Trophoblast cell (in vitro differentiated cells and primary cell): ENCODE data around the gene SPSB4.

ENCODE experiments used
- DNase-seq, 2 donors: peaks; one replicate each; pipeline ENCODE4 v3.0.0-alpha.2; 2016
- H2AFZ ChIP-seq: 2 replicates; pipeline ENCODE4 v1.6.1; 2013; ENCODE audit warnings: low read length, moderate library complexity, mild to moderate bottlenecking; ENCODE audit not compliant: insufficient read depth, poor library complexity
- H2AK5ac ChIP-seq: 2 replicates; pipeline ENCODE4 v1.6.1; 2013; ENCODE audit warnings: mild to moderate bottlenecking, low read length
- H2BK120ac ChIP-seq: 2 replicates; pipeline ENCODE4 v1.6.1; 2013; ENCODE audit warnings: low read length, mild to moderate bottlenecking, moderate library complexity; ENCODE audit not compliant: insufficient read depth, poor library complexity
- H2BK12ac ChIP-seq: 2 replicates; pipeline ENCODE4 v1.6.1; 2013; ENCODE audit warnings: mild to moderate bottlenecking, low read length, moderate library complexity
- H2BK5ac ChIP-seq: 2 replicates; pipeline ENCODE4 v1.6.1; 2013; ENCODE audit warnings: low read length, low read depth, moderate library complexity, mild to moderate bottlenecking; ENCODE audit not compliant: poor library complexity
- H3K14ac ChIP-seq: 2 replicates; pipeline ENCODE4 v1.6.1; 2013; ENCODE audit warnings: mild to moderate bottlenecking, low read length
- H3K18ac ChIP-seq: 2 replicates; pipeline ENCODE4 v1.6.1; 2013; ENCODE audit warnings: mild to moderate bottlenecking, low read length
- H3K23ac ChIP-seq: 2 replicates; pipeline ENCODE4 v1.6.1; 2013; ENCODE audit warnings: low read length
- H3K27ac ChIP-seq: 2 replicates; pipeline ENCODE4 v1.5.1; 2013; ENCODE audit warnings: low read depth, mild to moderate bottlenecking, inconsistent platforms, low read length, moderate library complexity
- H3K27me3 ChIP-seq: 2 replicates; pipeline ENCODE4 v1.6.1; 2013; ENCODE audit warnings: inconsistent platforms, mild to moderate bottlenecking, low read length, moderate library complexity; ENCODE audit not compliant: insufficient read depth
- H3K36me3 ChIP-seq, 2 experiments: 1 replicate in 1 of 2; 2 replicates in 1 of 2; pipeline ENCODE4 v1.6.1; 2013; ENCODE audit warnings: low read length in 2 of 2, mild to moderate bottlenecking in 2 of 2, moderate library complexity in 1 of 2; ENCODE audit not compliant: insufficient read depth in 2 of 2, control insufficient read depth in 1 of 2
- H3K4ac ChIP-seq: 2 replicates; pipeline ENCODE4 v1.6.1; 2013; ENCODE audit warnings: low read depth, mild to moderate bottlenecking, low read length, moderate library complexity
- H3K4me1 ChIP-seq, 2 experiments: 1 replicate in 1 of 2; 2 replicates in 1 of 2; pipeline ENCODE4 v1.6.1; 2013; ENCODE audit warnings: low read length in 2 of 2, mild to moderate bottlenecking in 2 of 2, moderate library complexity in 1 of 2; ENCODE audit not compliant: insufficient read depth in 2 of 2, control insufficient read depth in 1 of 2
- H3K4me2 ChIP-seq: 2 replicates; pipeline ENCODE4 v1.6.1; 2013; ENCODE audit warnings: inconsistent platforms, mild to moderate bottlenecking, low read length, moderate library complexity
- H3K4me3 ChIP-seq: 2 replicates; pipeline ENCODE4 v1.5.1; 2013; ENCODE audit warnings: mild to moderate bottlenecking, low read depth, low read length, inconsistent platforms
- H3K79me1 ChIP-seq: one replicate; pipeline ENCODE4 v1.6.1; 2013; ENCODE audit warnings: low read length
- H3K79me2 ChIP-seq: 2 replicates; pipeline ENCODE4 v1.6.1; 2013; ENCODE audit warnings: low read length, mild to moderate bottlenecking; ENCODE audit not compliant: control insufficient read depth, insufficient read depth, poor library complexity
- H3K9ac ChIP-seq: 2 replicates; pipeline ENCODE4 v1.6.1; 2013; ENCODE audit warnings: mild to moderate bottlenecking, low read length
- H3K9me3 ChIP-seq: 2 replicates; pipeline ENCODE4 v1.6.1; 2013; ENCODE audit warnings: low read depth, mild to moderate bottlenecking, control low read depth, inconsistent platforms, low read length; ENCODE audit not compliant: insufficient read depth
- H4K12ac ChIP-seq: 2 replicates; pipeline ENCODE4 v1.6.1; 2013; ENCODE audit warnings: low read depth, mild to moderate bottlenecking, low read length, moderate library complexity
- H4K8ac ChIP-seq: 2 replicates; pipeline ENCODE4 v1.6.1; 2013; ENCODE audit warnings: low read depth, mild to moderate bottlenecking, low read length, moderate library complexity
- H4K91ac ChIP-seq: one replicate; pipeline ENCODE4 v1.6.1; 2013; ENCODE audit warnings: low read depth, mild to moderate bottlenecking, low read length, moderate library complexity
- WGBS: extraction: QIAGEN DNeasy Blood & Tissue Kit; methylation state at CpG from one replicate; pipeline ENCODE4 v1.1.7; 2013; ENCODE audit warnings: missing lambda C conversion rate; ENCODE audit not compliant: insufficient read length, insufficient coverage; ENCODE audit errors: extremely low coverage; 5-methylcytosine and 5-hydroxymethylcytosine counted together

The SPSB4 gene

DNA sequence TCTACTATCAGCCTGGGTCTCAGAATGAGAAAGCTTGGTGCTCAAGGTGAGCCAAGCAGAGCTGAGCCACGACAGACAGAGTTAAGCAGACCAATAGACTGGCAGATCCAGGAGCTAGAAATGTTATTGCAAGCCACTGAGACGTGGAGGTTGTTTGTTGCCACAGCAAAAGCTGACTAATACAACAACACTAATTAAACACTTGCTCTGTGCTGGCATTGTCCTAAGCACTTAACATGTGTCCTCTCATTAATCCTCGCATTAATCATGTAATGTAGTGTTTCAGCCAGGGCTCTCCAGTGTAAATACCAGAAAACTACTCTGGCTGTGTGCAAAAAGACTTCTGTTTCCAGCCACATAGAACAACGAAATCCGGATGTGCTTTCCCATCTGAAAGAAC, 11.6 kb upstream of the SPSB4 start:
- H4K8ac ChIP-seq, result no peak overlapping the region
- WGBS, result no CpG with 5 or more reads among the region's 5 CpGs
- H3K23ac ChIP-seq, result no peak overlapping the region
- H4K91ac ChIP-seq, result no peak overlapping the region
- no peak overlapping the region for H3K4me2 ChIP-seq
- no peak overlapping the region for H3K27ac ChIP-seq
- no peaks in the 10 kb centered on the region for H3K79me1 ChIP-seq
- H3K4me3 ChIP-seq, result no peak overlapping the region
- no peak overlapping the region for H2AFZ ChIP-seq
- no peak overlapping the region for H2BK12ac ChIP-seq
- no peak overlapping the region for H3K9ac ChIP-seq
- no peaks in the 10 kb centered on the region for H3K9me3 ChIP-seq
- DNase-seq, result no peak
- H3K18ac ChIP-seq, result no peak overlapping the region
- H3K36me3 ChIP-seq, result no peaks in the 10 kb centered on the region
- no peak overlapping the region for H2BK120ac ChIP-seq
- no peak overlapping the region for H2BK5ac ChIP-seq
- no peak overlapping the region for H4K12ac ChIP-seq
- no peaks in the 10 kb centered on the region for H3K27me3 ChIP-seq
- no peak overlapping the region for H3K14ac ChIP-seq
- no peaks in the 10 kb centered on the region for H3K79me2 ChIP-seq
- no peaks in the 10 kb centered on the region for H3K4me1 ChIP-seq
- no peak overlapping the region for H3K4ac ChIP-seq
- H2AK5ac ChIP-seq, result no peak overlapping the region

DNA sequence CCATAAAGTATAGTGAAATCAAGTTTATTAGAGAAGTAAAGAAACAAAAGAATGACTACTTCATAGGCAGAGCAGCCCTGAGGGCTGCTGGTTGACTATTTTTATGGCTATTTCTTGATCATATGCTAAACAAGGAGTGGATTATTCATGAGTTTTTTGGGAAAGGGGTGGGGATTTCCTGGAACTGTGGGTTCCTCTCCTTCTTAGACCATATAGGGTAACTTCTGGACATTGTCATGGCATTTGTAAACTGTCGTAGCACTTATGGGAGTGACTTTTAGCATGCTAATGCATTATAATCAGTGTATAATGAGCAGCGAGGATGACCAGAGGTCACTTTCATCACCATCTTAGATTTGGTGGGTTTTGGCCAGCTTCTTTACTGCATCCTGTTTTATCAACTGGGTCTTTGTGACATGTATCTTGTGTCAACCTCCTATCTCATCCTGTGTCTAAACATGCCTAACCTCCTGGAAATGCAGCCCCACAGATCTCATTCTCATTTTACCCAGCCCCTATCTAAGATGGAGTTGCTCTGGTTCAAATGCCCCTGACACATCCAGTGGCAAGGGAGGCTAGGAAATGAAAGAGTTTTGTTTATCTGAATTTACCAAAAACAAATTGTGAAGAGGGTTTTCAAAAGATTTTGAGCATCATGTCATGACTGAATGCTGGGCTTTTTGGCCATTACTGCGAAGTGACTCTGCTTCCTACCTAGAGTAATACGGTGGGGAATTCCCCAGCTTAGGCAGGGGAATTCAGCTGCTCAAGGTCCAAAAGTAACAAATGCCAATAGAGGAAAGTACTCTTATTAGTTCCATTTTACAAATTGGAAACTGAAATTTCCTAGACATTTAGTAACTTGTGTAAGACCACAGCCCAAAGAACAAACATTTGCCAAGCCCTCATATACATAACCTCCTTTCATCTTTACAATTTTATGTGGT, 6.2 kb upstream of the SPSB4 start:
- Histone ChIP-seq H3K4ac (no peak overlapping the region), H3K4me1 (peaks cover 0 to 2% of the 10 kb centered on the region in 2 experiments), H2AFZ (no peak overlapping the region), H2AK5ac (no peak overlapping the region), H3K9me3 (no peaks in the 10 kb centered on the region), H3K36me3 (no peaks in the 10 kb centered on the region), H4K91ac (no peak overlapping the region), H4K8ac (no peak overlapping the region), H3K4me2 (no peak overlapping the region), H3K14ac (no peak overlapping the region), H3K23ac (no peak overlapping the region), H3K27ac (no peak overlapping the region), H3K79me2 (no peaks in the 10 kb centered on the region), H2BK5ac (no peak overlapping the region), H3K4me3 (no peak overlapping the region), H3K18ac (no peak overlapping the region), H3K9ac (no peak overlapping the region), H4K12ac (no peak overlapping the region), H3K79me1 (no peaks in the 10 kb centered on the region), H2BK12ac (no peak overlapping the region), H3K27me3 (no peaks in the 10 kb centered on the region), H2BK120ac (no peak overlapping the region)
- DNase-seq, result no peak
- WGBS, result no CpG with 5 or more reads among the region's 4 CpGs

DNA sequence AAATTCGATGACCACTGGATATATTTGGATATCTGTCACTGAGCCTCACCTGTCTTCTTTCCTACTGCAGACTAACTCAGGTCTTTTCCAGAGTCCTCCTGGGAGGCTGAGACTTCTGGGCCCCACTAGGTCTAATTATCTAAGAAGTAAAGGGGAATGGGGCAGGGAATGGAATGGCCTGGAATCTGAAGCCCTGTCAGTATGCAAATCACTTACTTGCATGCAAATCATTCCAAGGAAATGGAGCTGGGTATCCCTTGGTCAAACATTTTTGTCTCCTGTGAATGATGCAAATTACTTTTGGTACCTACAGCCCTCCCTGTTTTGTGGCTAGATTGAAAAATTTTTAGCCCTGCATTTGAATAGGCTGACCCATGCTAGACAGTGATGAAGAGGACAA, 5.3 kb upstream of the SPSB4 start:
- DNase-seq, result no peak
- Histone ChIP-seq H3K4me1 (peaks cover 5 to 7% of the 10 kb centered on the region in 2 experiments), H3K4me2 (no peak overlapping the region), H3K27ac (no peak overlapping the region), H3K9ac (no peak overlapping the region), H3K4ac (no peak overlapping the region), H3K23ac (no peak overlapping the region), H2BK120ac (no peak overlapping the region), H4K91ac (no peak overlapping the region), H3K27me3 (no peaks in the 10 kb centered on the region), H2AFZ (no peak overlapping the region), H3K79me2 (no peaks in the 10 kb centered on the region), H3K9me3 (no peaks in the 10 kb centered on the region), H2BK5ac (no peak overlapping the region), H3K4me3 (no peak overlapping the region), H3K18ac (no peak overlapping the region), H4K8ac (no peak overlapping the region), H4K12ac (no peak overlapping the region), H3K36me3 (no peaks in the 10 kb centered on the region), H2BK12ac (no peak overlapping the region), H3K79me1 (no peaks in the 10 kb centered on the region), H3K14ac (no peak overlapping the region), H2AK5ac (no peak overlapping the region)
- whole genome bisulfite sequencing, result no CpG with 5 or more reads among the region's 1 CpG

DNA sequence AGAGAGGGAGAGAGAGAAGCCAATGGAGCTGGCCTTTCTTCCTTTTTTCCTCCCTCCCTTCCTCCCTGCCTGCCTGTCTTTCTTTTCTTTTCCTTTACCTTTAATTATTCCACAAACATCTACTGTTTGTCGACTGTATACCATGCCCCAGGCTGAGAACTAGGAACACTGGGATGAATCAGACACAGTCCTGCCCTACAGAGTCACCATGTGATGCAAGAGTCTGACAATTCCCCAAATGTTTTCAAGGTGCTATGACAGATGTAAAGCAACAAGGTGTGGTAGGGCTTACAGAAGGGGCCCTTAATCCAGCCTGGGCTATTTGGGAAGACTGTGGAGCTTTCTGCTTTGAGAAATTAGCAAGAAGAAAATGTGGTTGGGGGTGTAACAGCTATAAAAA, 4.0 kb upstream of the SPSB4 start:
- Histone ChIP-seq H4K12ac (no peak overlapping the region), H3K4ac (no peak overlapping the region), H3K79me2 (peaks cover 8% of the 10 kb centered on the region), H3K23ac (no peak overlapping the region), H3K4me1 (peaks cover 5 to 8% of the 10 kb centered on the region in 2 experiments), H3K27me3 (no peaks in the 10 kb centered on the region), H3K14ac (no peak overlapping the region), H3K4me2 (no peak overlapping the region), H3K36me3 (no peaks in the 10 kb centered on the region), H3K9me3 (no peaks in the 10 kb centered on the region), H2AK5ac (no peak overlapping the region), H3K9ac (no peak overlapping the region), H2BK12ac (no peak overlapping the region), H3K4me3 (no peak overlapping the region), H2AFZ (no peak overlapping the region), H3K27ac (no peak overlapping the region), H2BK5ac (no peak overlapping the region), H4K91ac (no peak overlapping the region), H2BK120ac (no peak overlapping the region), H4K8ac (no peak overlapping the region), H3K18ac (no peak overlapping the region), H3K79me1 (peaks cover 9% of the 10 kb centered on the region)
- no CpG with 5 or more reads among the region's 1 CpG for WGBS
- DNase-seq, result peak; percentile 60 to 83
